Measurements from ENCODE around the gene AHNAK.
A peak's percentile ranks its signal among the peaks of the same experiment; 100 is the strongest.

AHNAK gene

DNA sequence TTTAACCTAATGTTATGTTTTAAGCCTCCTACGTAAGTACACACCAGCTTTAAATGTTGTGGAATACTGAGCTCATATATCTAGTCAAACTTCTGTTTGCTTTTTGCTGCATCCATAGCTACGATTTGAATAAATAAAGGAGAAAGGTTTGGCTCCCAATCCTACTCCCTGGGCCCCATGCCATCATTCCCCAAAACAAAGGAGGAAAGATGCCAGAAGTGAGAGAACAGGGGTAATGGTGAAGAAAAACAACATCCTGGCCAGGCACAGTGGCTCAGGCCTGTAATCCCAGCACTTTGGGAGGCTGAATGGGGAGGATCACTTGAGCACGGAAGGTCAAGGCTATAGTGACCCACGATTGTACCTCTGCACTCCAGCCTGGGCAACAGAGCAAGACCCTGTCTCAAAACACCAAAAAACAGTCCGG lies 101.3 kb downstream of the AHNAK start:
- no peak overlapping the region for H3K4me3 ChIP-seq (ENCODE audit: low read depth, low read length)
- no peak for DNase-seq (ENCODE audit: low read depth)

- no peak for DNase-seq (ENCODE audit: low read depth)
- H3K4me3 ChIP-seq (ENCODE audit: low read depth, low read length), result peak overlapping the region; percentile 34
These were observed 101.8 kb downstream of the AHNAK start for GRCh38 chr11:62444835-62445234.

- DNase-seq (ENCODE audit: low read depth), result no peak
- H3K4me3 ChIP-seq (ENCODE audit: low read depth, low read length), result peak overlapping the region; percentile 34
These were observed 102.3 kb downstream of the AHNAK start for GRCh38 chr11:62444236-62444833.

DNA sequence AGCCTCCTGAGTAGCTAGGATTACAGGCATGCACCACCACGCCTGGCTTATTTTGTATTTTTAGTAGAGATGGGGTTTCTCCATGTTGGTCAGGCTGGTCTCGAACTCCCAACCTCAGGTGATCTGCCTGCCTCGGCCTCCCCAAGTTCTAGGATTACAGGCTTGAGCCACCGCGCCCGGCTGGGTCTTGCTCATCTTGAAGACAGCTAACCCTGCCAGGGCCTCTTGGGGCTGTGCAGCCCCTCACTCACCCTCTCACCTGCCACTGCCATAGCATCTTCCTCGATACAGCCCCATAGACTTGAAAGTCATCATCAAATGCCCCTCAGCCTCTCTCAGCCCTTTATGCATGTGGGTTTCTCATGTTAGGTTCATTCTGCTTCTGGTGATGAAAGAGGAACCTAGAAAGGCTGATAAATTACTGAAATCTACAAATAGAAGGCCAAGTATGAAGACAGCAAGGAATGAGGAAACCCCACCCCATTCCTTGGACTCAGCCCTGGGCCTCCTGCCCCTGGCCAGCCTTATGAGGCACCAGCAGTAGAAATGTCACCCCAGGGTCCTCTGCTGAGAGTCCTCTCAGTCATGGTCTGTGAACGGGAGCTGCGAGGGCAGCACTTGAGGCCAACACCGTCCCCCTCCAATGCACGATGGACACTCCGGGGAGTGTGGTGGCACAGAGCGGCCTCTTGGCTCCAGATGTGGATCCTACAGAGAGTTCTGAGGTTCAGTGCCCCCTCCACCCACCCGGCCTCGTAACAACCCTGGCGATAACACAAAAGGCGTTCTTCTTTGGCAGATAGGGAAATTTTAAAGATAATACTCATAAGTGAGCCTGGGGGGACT lies 103.0 kb downstream of the AHNAK start:
- H3K4me3 ChIP-seq (ENCODE audit: low read depth, low read length), result peak overlapping the region; percentile 34
- DNase-seq (ENCODE audit: low read depth), result no peak

- no peak overlapping the region for H3K4me3 ChIP-seq (ENCODE audit: low read depth, low read length)
- DNase-seq (ENCODE audit: low read depth), result peak; percentile 52
These were observed 106.6 kb downstream of the AHNAK start for GRCh38 chr11:62439785-62440602.

DNA sequence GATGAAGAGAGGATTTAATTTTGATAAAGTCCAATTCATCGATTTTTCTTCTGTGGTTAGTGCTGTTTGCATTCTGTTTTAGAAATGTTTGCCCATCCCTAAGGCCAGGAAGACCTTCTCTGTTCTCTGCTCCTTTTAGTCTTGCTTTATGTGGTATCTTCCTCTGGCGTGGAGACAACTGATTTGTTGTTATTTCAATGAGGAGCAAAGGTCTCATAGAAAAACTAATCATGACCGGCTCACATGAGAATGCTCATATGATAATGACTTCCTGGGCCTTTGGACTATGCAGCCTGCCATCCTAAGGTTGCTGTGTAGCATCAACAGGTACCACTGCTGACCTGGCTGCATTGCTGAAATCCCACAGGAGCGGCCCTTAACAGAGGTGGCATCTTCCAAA lies 108.0 kb downstream of the AHNAK start:
- no peak for DNase-seq (ENCODE audit: low read depth)

GRCh38 chr11:62437616-62438015 lies 109.0 kb downstream of the AHNAK start:
- no peak for DNase-seq (ENCODE audit: low read depth)

More for the DNA sequence above, 108.0 kb downstream of the AHNAK start:
- no peak overlapping the region for H3K4me3 ChIP-seq (ENCODE audit: low read depth, low read length)

DNA sequence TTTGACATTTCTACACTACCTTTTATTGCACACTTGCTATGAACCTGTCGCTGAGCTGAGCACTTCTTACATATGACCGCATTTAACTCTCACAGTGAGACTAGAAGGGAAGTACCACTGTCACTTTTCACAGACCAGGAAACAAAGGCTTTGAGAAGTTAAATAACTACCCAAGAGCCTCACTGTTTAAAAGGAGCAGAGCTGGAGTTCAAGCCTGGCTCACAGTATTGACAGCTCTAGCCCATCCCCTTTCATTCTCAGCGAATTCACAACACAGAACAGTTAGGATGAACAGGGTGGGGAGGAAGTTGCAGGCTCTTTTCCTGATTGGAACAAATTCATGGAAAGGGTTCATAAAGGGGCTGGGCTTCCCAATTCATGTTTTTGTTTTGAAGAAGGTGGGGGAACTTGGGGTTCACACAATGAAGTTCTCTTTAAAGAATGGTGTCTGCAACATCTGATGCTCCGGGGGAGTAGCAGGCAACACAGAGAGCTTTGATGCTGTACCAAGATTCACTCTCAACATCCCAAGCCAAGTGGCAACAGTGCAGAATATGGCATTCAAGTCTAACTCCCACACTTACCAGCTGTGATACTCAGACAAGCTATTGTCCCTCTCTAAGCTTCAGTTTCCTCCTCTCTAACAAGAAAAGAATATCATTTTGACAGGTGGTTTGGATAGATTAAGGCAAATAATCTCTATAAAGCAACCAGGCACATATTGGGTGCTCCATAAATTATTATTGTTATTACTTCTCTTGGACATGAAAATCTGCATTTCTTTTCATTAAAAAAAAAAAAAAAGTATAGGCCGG lies 110.6 kb downstream of the AHNAK start:
- DNase-seq (ENCODE audit: low read depth), result no peak
- H3K4me3 ChIP-seq (ENCODE audit: low read depth, low read length), result no peak overlapping the region

More at GRCh38 chr11:62437616-62438015, 109.0 kb downstream of the AHNAK start:
- H3K4me3 ChIP-seq (ENCODE audit: low read depth, low read length), result no peak overlapping the region

DNA sequence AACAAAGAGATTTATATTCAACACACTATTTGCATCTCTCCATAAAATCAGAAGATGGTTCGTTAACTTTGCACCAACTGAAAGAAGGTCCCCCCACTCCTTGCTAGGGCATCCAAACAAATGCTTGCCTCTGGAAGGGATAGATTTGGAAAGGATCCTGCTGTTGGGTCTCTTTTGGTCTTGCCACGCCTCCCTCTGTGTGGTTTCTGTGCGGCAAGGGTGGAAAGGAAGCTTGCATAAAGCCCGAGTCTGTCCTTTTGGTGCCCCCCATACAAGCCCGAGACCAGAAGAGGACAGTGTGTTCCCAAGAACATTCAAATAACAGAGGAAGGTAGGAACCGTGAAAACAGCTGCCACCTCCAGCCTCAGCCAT lies 112.7 kb downstream of the AHNAK start:
- no peak overlapping the region for H3K4me3 ChIP-seq (ENCODE audit: low read depth, low read length)
- no peak for DNase-seq (ENCODE audit: low read depth)

DNA sequence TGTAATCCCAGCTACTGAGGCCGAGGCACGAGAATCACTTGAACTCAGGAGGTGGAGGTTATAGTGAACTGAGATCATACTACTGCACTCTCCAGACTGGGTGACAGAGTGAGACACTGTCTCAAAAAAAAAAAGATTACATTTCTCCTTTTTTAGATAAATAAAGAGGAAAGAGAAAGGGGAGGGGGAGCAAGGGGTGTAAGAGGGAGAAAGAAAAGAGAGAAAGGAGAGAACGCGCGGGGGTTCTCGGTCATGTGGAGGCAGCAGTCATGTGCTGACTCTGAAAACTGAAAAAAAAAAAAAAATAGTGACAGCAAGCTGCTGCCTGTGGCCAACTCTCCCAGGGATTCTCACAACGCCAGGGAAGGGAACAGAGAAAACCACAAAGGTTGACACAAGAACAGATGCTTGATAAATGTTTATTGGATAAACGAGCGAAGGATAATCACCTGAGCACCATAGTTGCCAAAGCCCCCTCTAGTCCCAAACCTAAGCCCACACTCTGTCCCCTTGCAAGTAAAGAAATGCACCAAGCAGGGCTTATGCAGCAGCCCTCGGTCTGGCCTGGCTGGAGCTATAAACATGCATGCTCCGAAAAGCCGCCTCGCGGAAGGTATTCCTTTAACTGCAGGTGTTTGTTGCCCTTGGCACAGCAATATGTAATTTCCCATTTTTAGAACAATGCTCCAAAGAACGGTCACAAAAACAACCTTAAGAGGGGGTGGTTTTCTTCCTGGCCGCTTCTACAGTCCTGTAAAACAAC lies 113.3 kb downstream of the AHNAK start:
- no peak for DNase-seq (ENCODE audit: low read depth)
- no peak overlapping the region for H3K4me3 ChIP-seq (ENCODE audit: low read depth, low read length)

GRCh38 chr11:62432695-62433094 lies 113.9 kb downstream of the AHNAK start:
- no peak for DNase-seq (ENCODE audit: low read depth)
- no peak overlapping the region for H3K4me3 ChIP-seq (ENCODE audit: low read depth, low read length)

DNA sequence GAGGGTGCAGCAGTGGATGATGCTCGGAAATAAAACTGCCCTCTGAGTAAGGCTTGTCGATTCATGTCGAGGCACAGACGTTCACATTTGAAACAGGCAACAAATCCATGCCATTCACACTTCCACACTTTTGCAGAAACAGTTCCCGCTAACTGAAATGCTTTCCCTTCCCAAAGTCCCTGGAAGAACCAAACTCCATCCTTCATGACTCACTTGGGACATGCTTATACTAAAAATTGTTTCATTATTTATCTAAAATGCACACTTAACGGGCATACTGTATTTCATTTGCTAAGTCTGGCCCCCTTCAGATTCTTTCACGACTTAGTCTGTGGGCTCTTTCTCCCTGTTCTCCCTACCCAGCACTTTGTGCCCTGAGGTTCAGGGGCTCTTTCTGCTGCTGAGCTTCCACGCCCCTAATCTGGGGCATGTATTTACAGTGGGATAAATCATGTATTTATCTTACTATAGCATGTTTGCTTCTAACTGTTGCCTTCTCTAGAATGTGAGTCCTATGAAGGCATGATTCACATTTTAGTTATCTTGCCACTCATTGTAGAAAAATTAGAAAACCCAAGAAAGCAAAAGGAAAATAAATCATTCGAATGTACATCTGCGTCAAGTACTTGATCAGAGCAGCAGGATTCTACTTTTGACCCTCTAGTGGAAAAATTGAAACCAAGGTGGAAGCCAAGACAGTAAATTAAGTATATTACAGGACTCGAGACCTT lies 115.3 kb downstream of the AHNAK start:
- no peak overlapping the region for H3K4me3 ChIP-seq (ENCODE audit: low read depth, low read length)
- DNase-seq (ENCODE audit: low read depth), result no peak

DNA sequence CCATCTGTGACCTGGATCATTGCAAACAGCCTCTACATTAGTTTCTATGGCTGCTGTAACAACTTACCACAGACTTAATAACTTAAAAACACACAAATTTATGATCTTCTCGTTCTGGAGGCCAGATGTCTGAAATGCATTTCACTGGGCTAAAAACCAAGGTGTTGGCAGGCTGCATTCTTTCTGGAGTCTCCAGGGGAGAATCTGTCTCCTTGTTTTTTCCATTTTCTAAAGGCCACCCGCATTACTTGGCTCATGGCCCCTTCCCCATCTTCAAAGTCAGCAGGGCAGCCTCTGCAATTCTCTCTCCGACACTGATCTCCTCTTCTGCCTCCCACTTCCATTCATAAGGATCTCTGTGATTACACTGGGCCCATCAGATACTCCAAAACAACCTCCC lies 116.2 kb downstream of the AHNAK start:
- no peak overlapping the region for H3K4me3 ChIP-seq (ENCODE audit: low read depth, low read length)
- no peak for DNase-seq (ENCODE audit: low read depth)

DNA sequence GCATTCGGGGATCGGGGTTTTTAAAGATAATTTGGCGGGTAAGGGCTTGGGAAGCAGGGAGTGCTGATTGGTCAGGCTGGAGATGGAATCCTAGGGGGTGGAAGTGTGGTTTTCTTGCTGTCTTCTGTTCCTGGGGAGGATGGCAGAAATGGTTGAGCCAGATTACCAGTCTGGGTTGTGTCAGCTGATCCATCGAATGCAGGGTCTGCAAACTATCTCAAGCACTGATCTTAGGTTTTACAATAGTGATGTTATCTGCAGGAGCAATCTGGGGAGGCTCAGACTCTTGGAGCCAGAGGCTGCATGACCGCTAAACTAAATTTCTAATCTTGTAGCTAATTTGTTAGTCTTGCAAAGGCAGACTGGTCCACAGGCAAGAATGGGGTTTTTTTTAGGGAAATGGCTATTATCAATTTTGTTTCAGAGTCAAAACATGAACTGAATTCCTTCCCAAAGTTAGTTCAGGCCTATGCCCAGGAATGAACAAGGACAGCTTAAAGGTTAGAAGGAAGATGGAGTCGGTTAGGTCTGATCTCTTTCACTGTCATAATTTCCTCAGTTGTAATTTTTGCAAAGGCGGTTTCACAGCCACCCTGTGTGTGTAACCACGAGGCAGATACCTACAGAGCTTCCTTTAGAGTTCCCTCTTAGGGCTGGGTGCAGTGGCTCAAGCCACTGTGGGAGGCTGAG lies 117.6 kb downstream of the AHNAK start:
- DNase-seq (ENCODE audit: low read depth), result no peak
- no peak overlapping the region for H3K4me3 ChIP-seq (ENCODE audit: low read depth, low read length)

- no peak for DNase-seq (ENCODE audit: low read depth)
- H3K4me3 ChIP-seq (ENCODE audit: low read depth, low read length), result no peak overlapping the region
These were observed 118.9 kb downstream of the AHNAK start for GRCh38 chr11:62427630-62428233.

- no peak overlapping the region for H3K4me3 ChIP-seq (ENCODE audit: low read depth, low read length)
- no peak for DNase-seq (ENCODE audit: low read depth)
These were observed 123.6 kb downstream of the AHNAK start for GRCh38 chr11:62423012-62423411.

- H3K4me3 ChIP-seq (ENCODE audit: low read depth, low read length), result no peak overlapping the region
- DNase-seq (ENCODE audit: low read depth), result no peak
These were observed 124.6 kb downstream of the AHNAK start for GRCh38 chr11:62421996-62422395.
